HG03520 (cell line): ENCODE results near the gene FBXW8.

Experiments
- ATAC-seq: cut with Tn5 transposase; IDR thresholded peaks from one replicate; pipeline ENCODE4 v1.9.1; 2021; ENCODE audit warnings: mild to moderate bottlenecking, moderate library complexity; ENCODE audit not compliant: unreplicated experiment

The FBXW8 gene

GRCh38 chr12:117036046-117036445, 125.3 kb downstream of the FBXW8 start:
- ATAC-seq, result no peak

- ATAC-seq, result no peak
Observed at GRCh38 chr12:117036547-117036946, 125.8 kb downstream of the FBXW8 start.

GRCh38 chr12:117037289-117038022, 126.7 kb downstream of the FBXW8 start:
- no peak for ATAC-seq

- ATAC-seq, result no peak
Observed at GRCh38 chr12:117038023-117038680, 127.4 kb downstream of the FBXW8 start.

- ATAC-seq, result no peak
Observed at GRCh38 chr12:117038919-117039318, 128.2 kb downstream of the FBXW8 start.

GRCh38 chr12:117039891-117040309, 129.2 kb downstream of the FBXW8 start:
- ATAC-seq, result no peak

GRCh38 chr12:117040496-117040895, 129.7 kb downstream of the FBXW8 start:
- ATAC-seq, result no peak

GRCh38 chr12:117041798-117042170, 131.0 kb downstream of the FBXW8 start:
- ATAC-seq, result no peak

GRCh38 chr12:117042171-117042842, 131.6 kb downstream of the FBXW8 start:
- ATAC-seq, result no peak

GRCh38 chr12:117042862-117043261, 132.1 kb downstream of the FBXW8 start:
- no peak for ATAC-seq

- no peak for ATAC-seq
Observed at GRCh38 chr12:117044311-117044710, 133.6 kb downstream of the FBXW8 start.

GRCh38 chr12:117044790-117045159, 134.0 kb downstream of the FBXW8 start:
- no peak for ATAC-seq

GRCh38 chr12:117045160-117046010, 134.6 kb downstream of the FBXW8 start:
- ATAC-seq, result no peak

- ATAC-seq, result no peak
Observed at GRCh38 chr12:117046011-117046369, 135.2 kb downstream of the FBXW8 start.

GRCh38 chr12:117046425-117046824, 135.7 kb downstream of the FBXW8 start:
- ATAC-seq, result no peak

GRCh38 chr12:117046861-117047530, 136.2 kb downstream of the FBXW8 start:
- ATAC-seq, result no peak

- no peak for ATAC-seq
Observed at GRCh38 chr12:117047810-117048584, 137.2 kb downstream of the FBXW8 start.

- no peak for ATAC-seq
Observed at GRCh38 chr12:117048585-117048904, 137.8 kb downstream of the FBXW8 start.

- no peak for ATAC-seq
Observed at GRCh38 chr12:117049295-117049694, 138.5 kb downstream of the FBXW8 start.

GRCh38 chr12:117050060-117050459, 139.3 kb downstream of the FBXW8 start:
- no peak for ATAC-seq
